KMS-11 (cell line): Measurements from ENCODE around the gene SKAP2.

ENCODE experiments used
- H2AFZ ChIP-seq: fragments of 200-600 bp; sonication (generic); 2 replicates; pipeline ENCODE4 v1.6.1; 2016; ENCODE audit warnings: antibody characterized with exemption, mixed run types, low read depth
- H3K27ac ChIP-seq: fragments of 200-600 bp; sonication (generic); 2 replicates; pipeline ENCODE4 v1.6.1; 2016; ENCODE audit warnings: mild to moderate bottlenecking, mixed run types
- H3K27me3 ChIP-seq: fragments of 200-600 bp; sonication (generic); 2 replicates; pipeline ENCODE4 v1.6.1; 2017; ENCODE audit warnings: mild to moderate bottlenecking, low read depth, mixed run types, moderate library complexity; ENCODE audit not compliant: insufficient read depth
- H3K36me3 ChIP-seq: fragments of 200-600 bp; sonication (generic); 2 replicates; pipeline ENCODE4 v1.6.1; 2017; ENCODE audit warnings: mild to moderate bottlenecking, mixed run types; ENCODE audit not compliant: insufficient read depth
- H3K4me1 ChIP-seq: fragments of 200-600 bp; sonication (generic); 2 replicates; pipeline ENCODE4 v1.6.1; 2016; ENCODE audit warnings: mild to moderate bottlenecking, low read depth, mixed run types; ENCODE audit not compliant: poor library complexity, severe bottlenecking
- H3K4me2 ChIP-seq: fragments of 200-600 bp; sonication (generic); 2 replicates; pipeline ENCODE4 v1.7.0; 2016; ENCODE audit warnings: mild to moderate bottlenecking, mixed run types
- H3K4me3 ChIP-seq: fragments of 200-600 bp; sonication (generic); IDR thresholded peaks from 2 replicates; pipeline ENCODE4 v1.6.1; 2017; ENCODE audit warnings: low read depth, low read length, mixed read lengths; ENCODE audit not compliant: insufficient read depth
- H3K79me2 ChIP-seq: fragments of 200-600 bp; sonication (generic); 2 replicates; pipeline ENCODE4 v1.6.1; 2016; ENCODE audit warnings: low read depth, mixed run types; ENCODE audit not compliant: insufficient read depth
- H3K9ac ChIP-seq: fragments of 200-600 bp; sonication (generic); 2 replicates; pipeline ENCODE4 v1.6.1; 2016; ENCODE audit warnings: mild to moderate bottlenecking, mixed run types
- H4K20me1 ChIP-seq: fragments of 200-600 bp; sonication (generic); 2 replicates; pipeline ENCODE4 v1.6.1; 2016; ENCODE audit warnings: mild to moderate bottlenecking, mixed run types; ENCODE audit not compliant: insufficient read depth
- TF ChIP-seq, protein P1 (sequence below): fragments of 200-600 bp; sonication (generic); conservative IDR thresholded peaks from 2 replicates; pipeline ENCODE4 v1.6.1; 2017; ENCODE audit warnings: low read depth, mild to moderate bottlenecking, antibody characterized with exemption, low read length, moderate library complexity, mixed read lengths

The SKAP2 gene

GRCh38 chr7:26668821-26669220 is 195.6 kb downstream of the SKAP2 start:
- peaks cover 33% of the 10 kb centered on the region for H3K4me1 ChIP-seq
- peaks cover 2% of the 10 kb centered on the region; the same call in 1 of the 2 replicates for H3K27me3 ChIP-seq
- H2AFZ ChIP-seq, result no peak overlapping the region
- no peak overlapping the region for H3K4me3 ChIP-seq
- H3K79me2 ChIP-seq, result no peaks in the 10 kb centered on the region
- H3K4me2 ChIP-seq, result no peak overlapping the region
- H3K27ac ChIP-seq, result no peak overlapping the region
- TF ChIP-seq, protein P1, sequence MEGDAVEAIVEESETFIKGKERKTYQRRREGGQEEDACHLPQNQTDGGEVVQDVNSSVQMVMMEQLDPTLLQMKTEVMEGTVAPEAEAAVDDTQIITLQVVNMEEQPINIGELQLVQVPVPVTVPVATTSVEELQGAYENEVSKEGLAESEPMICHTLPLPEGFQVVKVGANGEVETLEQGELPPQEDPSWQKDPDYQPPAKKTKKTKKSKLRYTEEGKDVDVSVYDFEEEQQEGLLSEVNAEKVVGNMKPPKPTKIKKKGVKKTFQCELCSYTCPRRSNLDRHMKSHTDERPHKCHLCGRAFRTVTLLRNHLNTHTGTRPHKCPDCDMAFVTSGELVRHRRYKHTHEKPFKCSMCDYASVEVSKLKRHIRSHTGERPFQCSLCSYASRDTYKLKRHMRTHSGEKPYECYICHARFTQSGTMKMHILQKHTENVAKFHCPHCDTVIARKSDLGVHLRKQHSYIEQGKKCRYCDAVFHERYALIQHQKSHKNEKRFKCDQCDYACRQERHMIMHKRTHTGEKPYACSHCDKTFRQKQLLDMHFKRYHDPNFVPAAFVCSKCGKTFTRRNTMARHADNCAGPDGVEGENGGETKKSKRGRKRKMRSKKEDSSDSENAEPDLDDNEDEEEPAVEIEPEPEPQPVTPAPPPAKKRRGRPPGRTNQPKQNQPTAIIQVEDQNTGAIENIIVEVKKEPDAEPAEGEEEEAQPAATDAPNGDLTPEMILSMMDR, result no peak
- H3K36me3 ChIP-seq, result no peaks in the 10 kb centered on the region
- no peaks in the 10 kb centered on the region for H4K20me1 ChIP-seq
- H3K9ac ChIP-seq, result no peak overlapping the region

DNA sequence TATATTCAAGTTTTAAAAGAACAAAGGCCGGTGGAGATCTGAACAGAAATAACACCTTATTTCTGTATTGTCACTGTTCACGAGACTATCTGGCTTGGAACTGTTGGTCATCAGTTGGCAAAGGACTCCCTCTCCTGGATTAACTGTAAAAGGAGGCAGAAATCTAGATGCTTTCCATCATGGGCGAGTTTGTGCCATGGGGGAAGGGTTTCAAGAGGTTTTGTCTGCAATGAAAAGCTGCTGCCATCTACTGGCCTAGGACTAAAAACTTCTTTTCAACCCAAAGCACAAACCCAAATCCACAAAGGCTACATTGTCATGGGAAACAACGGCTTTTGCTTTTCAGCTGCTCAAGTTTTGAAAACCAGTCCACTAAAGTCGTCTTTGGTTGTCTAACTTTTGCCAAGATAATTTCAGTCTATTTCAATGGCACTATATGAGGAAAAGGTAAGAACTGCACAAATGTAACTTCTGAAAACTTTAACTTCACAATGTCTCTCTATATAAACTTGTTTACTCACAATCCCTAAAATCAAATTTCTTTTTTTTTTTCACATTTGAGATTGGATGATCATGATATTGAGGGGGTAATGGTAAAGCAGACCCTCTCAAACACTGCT is 196.8 kb downstream of the SKAP2 start:
- Histone ChIP-seq H3K27ac (no peak overlapping the region), H3K27me3 (peaks cover 7% of the 10 kb centered on the region; the same call in 1 of the 2 replicates), H3K4me2 (0 out of 2 replicates have a peak overlapping the region, but pooled peaks have one; percentile 6), H2AFZ (no peak overlapping the region), H3K9ac (no peak overlapping the region), H3K36me3 (no peaks in the 10 kb centered on the region), H4K20me1 (no peaks in the 10 kb centered on the region), H3K79me2 (no peaks in the 10 kb centered on the region), H3K4me1 (peaks cover 33% of the 10 kb centered on the region), H3K4me3 (no peak overlapping the region)
- TF ChIP-seq, protein P1, result peak; percentile 98

- Histone ChIP-seq H3K4me2 (peak overlapping the region; percentile 73; the same call in 1 of the 2 replicates), H3K4me3 (no peak overlapping the region)
Measured at GRCh38 chr7:26664735-26665416, 199.5 kb downstream of the SKAP2 start.

GRCh38 chr7:26664274-26664673 is 200.1 kb downstream of the SKAP2 start:
- no peak overlapping the region for H3K4me3 ChIP-seq
- no peak overlapping the region for H2AFZ ChIP-seq
- H3K27me3 ChIP-seq, result peaks cover 10% of the 10 kb centered on the region; the same call in 1 of the 2 replicates
- peak overlapping the region; percentile 73; the same call in 1 of the 2 replicates for H3K4me2 ChIP-seq
- H4K20me1 ChIP-seq, result no peaks in the 10 kb centered on the region
- H3K36me3 ChIP-seq, result no peaks in the 10 kb centered on the region
- TF ChIP-seq, protein P1, result no peak
- no peaks in the 10 kb centered on the region for H3K79me2 ChIP-seq
- peaks cover 25% of the 10 kb centered on the region for H3K4me1 ChIP-seq
- H3K27ac ChIP-seq, result no peak overlapping the region
- no peak overlapping the region for H3K9ac ChIP-seq

More at GRCh38 chr7:26664735-26665416, 199.5 kb downstream of the SKAP2 start:
- H3K27ac ChIP-seq, result no peak overlapping the region
- H3K27me3 ChIP-seq, result peaks cover 10% of the 10 kb centered on the region; the same call in 1 of the 2 replicates
- no peak overlapping the region for H3K9ac ChIP-seq
- H4K20me1 ChIP-seq, result no peaks in the 10 kb centered on the region
- peaks cover 25% of the 10 kb centered on the region for H3K4me1 ChIP-seq
- TF ChIP-seq, protein P1, result no peak
- H2AFZ ChIP-seq, result no peak overlapping the region
- H3K79me2 ChIP-seq, result no peaks in the 10 kb centered on the region
- H3K36me3 ChIP-seq, result no peaks in the 10 kb centered on the region
